Body of pancreas (tissue), 4 donors: ENCODE results near the gene DPH6. TPM values are rescaled to one million over a fixed set of nuclear protein-coding genes. Genes with fewer than 3 reads are reported as not detected.

Experiments
- ATAC-seq: fragments of 150-250 bp; one replicate; pipeline ENCODE4 v1.9.1; 2016
- DNase-seq, 4 donors: peaks; one replicate each; pipeline ENCODE4 v3.0.0-alpha.2; 2019
- H3K27ac ChIP-seq, 4 donors: fragments of 200-600 bp; sonication (generic); 1 replicate in 3 of 4; 2 replicates in 1 of 4; pipeline versions ENCODE4 v1.5.1 to v1.6.1; 2016 to 2019; ENCODE audit warnings: mild to moderate bottlenecking in 1 of 4, mixed read lengths in 1 of 4, moderate library complexity in 1 of 4
- H3K27me3 ChIP-seq, 2 donors: fragments of 200-600 bp; sonication (generic); one replicate each; pipeline ENCODE4 v1.6.0; 2016; ENCODE audit warnings: mild to moderate bottlenecking in 1 of 2
- H3K36me3 ChIP-seq, 2 donors: fragments of 200-600 bp; sonication (generic); replicated peaks in 1 of 2; 2 replicates each; pipeline ENCODE4 v1.5.1; 2016; ENCODE audit warnings: low read depth in 2 of 2; ENCODE audit not compliant: insufficient read depth in 1 of 2
- H3K4me1 ChIP-seq: fragments of 200-600 bp; sonication (generic); one replicate; pipeline ENCODE4 v1.6.0; 2016
- H3K4me3 ChIP-seq, 2 donors: fragments of 200-600 bp; sonication (generic); 1 replicate in 1 of 2; 2 replicates in 1 of 2; pipeline ENCODE4 v1.5.1; 2016 to 2019
- H3K9me3 ChIP-seq, 3 donors: fragments of 200-600 bp; sonication (generic); 1 replicate in 2 of 3; 2 replicates in 1 of 3; pipeline ENCODE4 v1.5.1; 2016
- POLR2A ChIP-seq, 3 donors: fragments of 450-650 bp; IDR thresholded peaks; one replicate each; pipeline ENCODE4 v1.6.1; 2016; ENCODE audit warnings: antibody characterized with exemption in 3 of 3, mild to moderate bottlenecking in 2 of 3
- WGBS, 2 donors: methylation state at CpG; one replicate each; pipeline ENCODE4 v1.1.5; 2017; 5-methylcytosine and 5-hydroxymethylcytosine counted together
- intact Hi-C: fragments of 100-400 bp; cut with DNase I; formaldehyde crosslinking; loops from one replicate; pipeline ENCODE4 v1.15.1; 2023
- total RNA-seq, 2 donors: library from RNA; depleted of rRNA; stranded (reverse); fragments of >200 nt; gene quantifications; one replicate each; pipeline ENCODE4 v1.1.0, GENCODE V29; 2016
- TF ChIP-seq, protein P1 (sequence below), 7 experiments: fragments of 450-650 bp in 4 of 7; fragments of 200-600 bp in 3 of 7; sonication (generic) in 3 of 7; IDR thresholded peaks; one replicate each; pipeline ENCODE4 v1.5.1; 2016 to 2019; ENCODE audit warnings: antibody characterized with exemption in 7 of 7

DPH6 gene
- total RNA-seq, 2 donors from 2014 or later: 10.9 to 18.9 TPM

GRCh38 chr15:35555244-35555643 is 9.3 kb upstream of the DPH6 start:
- 83% methylated on average over 1 of the region's 1 CpG for WGBS, 2 donors
- Histone ChIP-seq H3K36me3 (no peaks in the 10 kb centered on the region), H3K9me3 (no peaks in the 10 kb centered on the region), H3K4me1 (no peaks in the 10 kb centered on the region), H3K27me3 (no peaks in the 10 kb centered on the region), H3K4me3 (no peak overlapping the region), H3K27ac (no peak overlapping the region)
- DNase-seq: no peak
- intact Hi-C loops: no loop called here
- ATAC-seq: no peak
- TF ChIP-seq, protein P1, sequence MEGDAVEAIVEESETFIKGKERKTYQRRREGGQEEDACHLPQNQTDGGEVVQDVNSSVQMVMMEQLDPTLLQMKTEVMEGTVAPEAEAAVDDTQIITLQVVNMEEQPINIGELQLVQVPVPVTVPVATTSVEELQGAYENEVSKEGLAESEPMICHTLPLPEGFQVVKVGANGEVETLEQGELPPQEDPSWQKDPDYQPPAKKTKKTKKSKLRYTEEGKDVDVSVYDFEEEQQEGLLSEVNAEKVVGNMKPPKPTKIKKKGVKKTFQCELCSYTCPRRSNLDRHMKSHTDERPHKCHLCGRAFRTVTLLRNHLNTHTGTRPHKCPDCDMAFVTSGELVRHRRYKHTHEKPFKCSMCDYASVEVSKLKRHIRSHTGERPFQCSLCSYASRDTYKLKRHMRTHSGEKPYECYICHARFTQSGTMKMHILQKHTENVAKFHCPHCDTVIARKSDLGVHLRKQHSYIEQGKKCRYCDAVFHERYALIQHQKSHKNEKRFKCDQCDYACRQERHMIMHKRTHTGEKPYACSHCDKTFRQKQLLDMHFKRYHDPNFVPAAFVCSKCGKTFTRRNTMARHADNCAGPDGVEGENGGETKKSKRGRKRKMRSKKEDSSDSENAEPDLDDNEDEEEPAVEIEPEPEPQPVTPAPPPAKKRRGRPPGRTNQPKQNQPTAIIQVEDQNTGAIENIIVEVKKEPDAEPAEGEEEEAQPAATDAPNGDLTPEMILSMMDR (IDR thresholded peaks at IDR 0.05): no peak
- no peak for TF ChIP-seq POLR2A (IDR thresholded peaks at IDR 0.05)

DNA sequence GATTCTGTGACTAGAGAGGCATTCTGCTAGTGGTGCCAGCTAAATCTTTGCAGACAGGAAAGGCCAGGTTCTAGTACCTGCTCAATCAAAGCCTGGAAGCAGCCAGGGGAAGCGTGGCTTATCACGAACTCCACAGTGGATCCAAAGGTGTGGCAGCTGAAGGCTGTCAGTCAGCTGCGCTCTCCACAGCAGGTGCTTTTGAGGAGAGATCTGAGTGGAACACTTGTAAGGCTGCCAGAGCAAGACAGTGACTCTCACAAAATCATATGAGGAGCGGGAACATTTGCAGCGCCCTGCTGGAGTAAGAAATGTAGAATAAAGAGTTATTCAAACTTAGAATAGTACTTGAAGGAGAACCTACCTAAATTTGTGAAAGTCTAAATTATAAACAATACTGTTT is 5.0 kb upstream of the DPH6 start:
- ATAC-seq: no peak
- no peak for DNase-seq
- Histone ChIP-seq H3K4me1 (peaks cover 13% of the 10 kb centered on the region), H3K36me3 (no peaks in the 10 kb centered on the region), H3K27ac (no peak overlapping the region), H3K4me3 (no peak overlapping the region), H3K27me3 (no peaks in the 10 kb centered on the region), H3K9me3 (no peaks in the 10 kb centered on the region)
- no peak for TF ChIP-seq POLR2A (IDR thresholded peaks at IDR 0.05)
- TF ChIP-seq, protein P1 (IDR thresholded peaks at IDR 0.05): no peak
- WGBS, 2 donors: 59 to 61% methylated on average over 5 of the region's 5 CpGs
- intact Hi-C loops: no loop called here

GRCh38 chr15:35549567-35549966 is 3.6 kb upstream of the DPH6 start:
- Histone ChIP-seq H3K36me3 (no peaks in the 10 kb centered on the region), H3K4me1 (peaks cover 13% of the 10 kb centered on the region), H3K27me3 (no peaks in the 10 kb centered on the region), H3K27ac (no peak overlapping the region), H3K9me3 (no peaks in the 10 kb centered on the region), H3K4me3 (no peak overlapping the region)
- ATAC-seq (no peak), DNase-seq (no peak)
- intact Hi-C loops: no loop called here
- TF ChIP-seq, protein P1 (IDR thresholded peaks at IDR 0.05): no peak
- TF ChIP-seq POLR2A (IDR thresholded peaks at IDR 0.05): no peak
- 78% methylated on average over 4 of the region's 4 CpGs for WGBS, 2 donors

DNA sequence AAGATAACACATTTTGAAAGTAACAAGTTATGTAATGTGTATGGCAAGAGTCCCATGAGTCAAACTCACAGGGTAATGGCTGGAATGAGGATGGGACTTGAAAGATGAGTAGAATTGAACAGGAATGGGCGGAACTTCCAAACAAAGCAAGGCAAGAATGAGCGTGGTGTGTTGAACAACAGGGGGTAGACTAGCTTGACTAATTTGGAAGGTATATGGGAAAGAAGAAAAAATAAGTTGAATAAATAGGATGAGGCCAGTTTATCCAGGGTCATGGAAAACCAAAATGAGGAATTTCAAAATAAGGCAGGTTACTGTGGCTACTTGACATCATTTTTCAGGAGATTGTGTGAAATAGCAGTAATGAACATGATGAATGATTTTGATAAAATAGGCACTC is 2.5 kb upstream of the DPH6 start:
- Histone ChIP-seq H3K9me3 (no peaks in the 10 kb centered on the region), H3K36me3 (no peaks in the 10 kb centered on the region), H3K27me3 (no peaks in the 10 kb centered on the region), H3K27ac (no peak overlapping the region), H3K4me1 (peaks cover 13% of the 10 kb centered on the region), H3K4me3 (no peak overlapping the region)
- intact Hi-C loops: no loop called here
- TF ChIP-seq, protein P1 (IDR thresholded peaks at IDR 0.05): no peak
- no peak for TF ChIP-seq POLR2A (IDR thresholded peaks at IDR 0.05)
- ATAC-seq (no peak), DNase-seq (no peak)
- 96 to 100% methylated on average over 2 of the region's 2 CpGs for WGBS, 2 donors

- ATAC-seq (no peak), DNase-seq (no peak)
- intact Hi-C loops: no loop called here
- Histone ChIP-seq H3K27ac (no peak overlapping the region), H3K4me3 (no peak overlapping the region), H3K27me3 (no peaks in the 10 kb centered on the region), H3K36me3 (no peaks in the 10 kb centered on the region), H3K4me1 (peaks cover 13% of the 10 kb centered on the region), H3K9me3 (no peaks in the 10 kb centered on the region)
- no peak for TF ChIP-seq POLR2A (IDR thresholded peaks at IDR 0.05)
- TF ChIP-seq, protein P1 (IDR thresholded peaks at IDR 0.05): no peak
- 92 to 94% methylated on average over 11 of the region's 11 CpGs for WGBS, 2 donors
These were observed 1.9 kb upstream of the DPH6 start for GRCh38 chr15:35547775-35548364.
